Osteoblast (primary cell): ENCODE results near the gene RNU1-4. TPM values are rescaled to one million over a fixed set of nuclear protein-coding genes. Genes with fewer than 3 reads are reported as not detected.
A peak's percentile ranks its signal among the peaks of the same experiment; 100 is the strongest.
"Not testable (repeated sequence)": the region's sequence is repeated elsewhere in the genome, so short reads cannot be mapped to it uniquely, and the experiment has no call there.

Experiments used
- DNase-seq: peaks from one replicate; pipeline ENCODE4 v3.0.0; 2011; ENCODE audit warnings: low spot score, mixed read lengths; ENCODE audit not compliant: insufficient read length; ENCODE audit errors: missing footprints
- H2AFZ ChIP-seq: 2 replicates; pipeline ENCODE4 v1.6.0; 2011; ENCODE audit warnings: mild to moderate bottlenecking, low read length
- H3K27ac ChIP-seq: 2 replicates; pipeline ENCODE4 v1.5.1; 2011; ENCODE audit warnings: mild to moderate bottlenecking, low read depth, low read length, moderate library complexity
- H3K27me3 ChIP-seq: 2 replicates; pipeline ENCODE4 v1.6.0; 2012; ENCODE audit warnings: mild to moderate bottlenecking, control low read depth, inconsistent platforms, low read length, moderate library complexity; ENCODE audit not compliant: insufficient read depth
- H3K36me3 ChIP-seq: 2 replicates; pipeline ENCODE4 v1.5.1; 2011; ENCODE audit warnings: mild to moderate bottlenecking, low read length, control low read depth, moderate library complexity; ENCODE audit not compliant: insufficient read depth
- H3K4me1 ChIP-seq: 2 replicates; pipeline ENCODE4 v1.5.1; 2011; ENCODE audit warnings: mild to moderate bottlenecking, low read length, control low read depth, moderate library complexity; ENCODE audit not compliant: insufficient read depth
- H3K4me2 ChIP-seq: 2 replicates; pipeline ENCODE4 v1.6.0; 2011; ENCODE audit warnings: mild to moderate bottlenecking, low read length; ENCODE audit not compliant: insufficient read depth
- H3K4me3 ChIP-seq: fragments of 200-600 bp; sonication (generic); 3 replicates; pipeline ENCODE4 v1.5.1; 2012; ENCODE audit warnings: mild to moderate bottlenecking, low read length, inconsistent platforms; ENCODE audit not compliant: insufficient read depth
- H3K79me2 ChIP-seq: 2 replicates; pipeline ENCODE4 v1.6.0; 2012; ENCODE audit warnings: mild to moderate bottlenecking, low read length, control low read depth, inconsistent platforms; ENCODE audit not compliant: insufficient read depth
- H3K9me3 ChIP-seq: 2 replicates; pipeline ENCODE4 v1.5.1; 2011; ENCODE audit warnings: low read depth, low read length, control low read depth
- H4K20me1 ChIP-seq: 2 replicates; pipeline ENCODE4 v1.6.0; 2012; ENCODE audit warnings: mild to moderate bottlenecking, low read length, control low read depth; ENCODE audit not compliant: insufficient read depth
- total RNA-seq: library from RNA; depleted of rRNA; stranded (reverse); fragments of >200 nt; gene quantifications from 2 replicates; pipeline ENCODE4 v1.2.3, GENCODE V29; 2012

Gene RNU1-4
- total RNA-seq, 1 donor: not detected

DNA sequence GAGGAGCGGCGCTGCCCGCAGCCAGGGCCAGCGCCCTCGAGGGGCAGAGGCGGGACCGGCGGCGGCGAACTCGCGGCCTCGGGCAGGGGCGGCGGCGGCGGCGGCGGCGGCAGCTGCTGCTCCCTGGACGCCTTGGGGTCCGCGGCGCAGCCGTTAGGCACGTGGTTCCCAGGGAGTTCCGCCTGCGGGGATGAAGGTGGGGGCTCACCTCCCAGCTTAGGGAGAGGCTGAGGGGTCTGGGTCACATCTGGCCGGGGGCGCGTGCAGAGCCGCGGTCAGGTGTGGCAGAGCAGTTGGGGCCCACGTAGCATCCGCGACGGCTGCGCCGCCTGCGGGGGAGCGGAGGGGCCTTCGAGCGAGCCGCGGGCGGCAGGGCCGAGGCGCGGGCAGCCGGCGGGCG is 40.9 kb upstream of the RNU1-4 start:
- H3K4me3 ChIP-seq, H3K27ac ChIP-seq, H2AFZ ChIP-seq, H3K79me2 ChIP-seq, H3K9me3 ChIP-seq, H4K20me1 ChIP-seq, H3K36me3 ChIP-seq, H3K4me2 ChIP-seq, DNase-seq, H3K4me1 ChIP-seq, H3K27me3 ChIP-seq: not testable (repeated sequence)

DNA sequence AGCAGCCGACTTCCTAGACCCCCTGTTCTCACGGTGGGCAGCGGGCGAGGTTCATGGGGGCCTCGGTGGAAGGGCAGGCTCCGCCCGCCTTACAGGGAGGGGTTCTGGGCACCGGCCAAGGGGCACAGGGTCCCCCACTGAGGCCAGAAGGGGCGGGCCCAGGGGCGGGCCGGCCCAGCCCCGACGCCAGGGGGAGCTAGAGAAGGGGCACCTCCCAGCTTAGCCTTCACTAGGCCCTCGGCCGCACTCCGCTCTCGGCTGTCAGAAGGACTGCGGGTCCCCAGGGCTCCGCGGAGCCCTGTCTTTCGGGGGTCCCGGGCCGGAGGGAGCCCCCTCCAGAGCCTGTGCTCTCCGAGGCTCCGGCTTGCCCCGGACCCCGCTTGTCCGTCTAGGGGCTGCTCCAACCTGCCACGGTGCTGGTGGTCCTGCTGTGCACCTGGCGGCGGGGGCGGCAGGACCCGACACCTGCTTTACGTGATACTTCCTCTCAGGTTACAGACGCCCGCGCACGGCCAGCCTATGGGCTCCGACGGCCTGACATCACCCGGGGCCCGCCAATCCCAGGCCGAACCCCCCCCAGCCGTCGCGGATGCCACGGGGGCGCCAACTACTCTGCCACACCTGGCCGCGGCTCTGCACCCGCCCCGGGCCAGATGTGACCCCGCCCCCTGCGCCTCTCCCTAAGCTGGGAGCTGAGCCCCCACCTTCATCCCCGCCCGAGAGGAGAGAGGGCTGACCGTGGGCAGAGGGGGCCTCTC is 40.0 kb upstream of the RNU1-4 start:
- not testable (repeated sequence) for H3K4me1 ChIP-seq, H3K27me3 ChIP-seq, H3K9me3 ChIP-seq, H3K4me3 ChIP-seq, DNase-seq, H3K27ac ChIP-seq, H3K79me2 ChIP-seq, H3K36me3 ChIP-seq, H4K20me1 ChIP-seq, H3K4me2 ChIP-seq, H2AFZ ChIP-seq

- H3K4me3 ChIP-seq, H3K27me3 ChIP-seq, H3K9me3 ChIP-seq, H3K79me2 ChIP-seq, H3K4me2 ChIP-seq, H2AFZ ChIP-seq, H3K4me1 ChIP-seq, H3K36me3 ChIP-seq, H4K20me1 ChIP-seq, DNase-seq, H3K27ac ChIP-seq: not testable (repeated sequence)
These were observed 39.1 kb upstream of the RNU1-4 start for GRCh38 chr1:16701189-16701588.

DNA sequence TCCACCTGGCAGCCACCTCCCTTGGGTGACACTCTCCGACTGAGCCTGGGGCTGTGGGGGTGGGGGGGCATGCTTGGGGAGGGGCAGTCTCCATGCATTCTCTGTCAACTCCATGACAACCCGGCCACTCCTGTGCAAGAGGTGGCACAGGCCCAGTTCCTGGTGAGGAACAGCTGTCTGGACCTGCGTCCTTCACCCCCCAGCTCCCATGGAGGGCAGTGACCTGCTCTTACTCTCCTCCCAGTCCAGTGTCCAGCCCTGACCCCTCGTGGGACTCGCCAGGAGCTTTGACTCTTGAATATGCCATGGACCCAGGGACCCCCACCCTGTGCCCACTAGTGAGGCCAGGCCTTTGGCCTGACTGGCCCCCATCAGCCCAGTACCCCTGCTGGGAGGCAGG is 38.0 kb upstream of the RNU1-4 start:
- H4K20me1 ChIP-seq, H3K27me3 ChIP-seq, H3K27ac ChIP-seq, H3K4me3 ChIP-seq, H3K36me3 ChIP-seq, H3K79me2 ChIP-seq, DNase-seq, H3K4me1 ChIP-seq, H2AFZ ChIP-seq, H3K9me3 ChIP-seq, H3K4me2 ChIP-seq: not testable (repeated sequence)

DNA sequence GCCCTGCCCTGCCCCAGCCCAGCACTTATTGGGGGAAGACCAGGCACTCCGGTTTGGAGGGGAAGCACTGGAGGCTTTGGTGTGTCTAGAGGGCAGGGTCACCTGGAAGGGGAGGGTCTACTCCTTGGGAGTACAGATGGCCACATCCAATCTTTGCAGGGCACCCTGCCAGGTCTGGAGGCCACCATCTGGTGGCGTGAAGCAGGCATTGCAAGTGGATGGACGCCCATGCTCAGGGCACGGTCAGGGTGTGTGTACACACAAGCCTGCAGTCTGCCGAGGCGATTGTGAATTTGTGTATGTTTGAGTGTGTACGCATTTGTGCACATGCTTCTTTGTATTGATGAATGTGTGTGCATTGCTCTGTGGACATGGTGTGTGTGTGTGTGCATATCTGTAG is 37.2 kb upstream of the RNU1-4 start:
- H3K4me1 ChIP-seq, H3K36me3 ChIP-seq, H2AFZ ChIP-seq, DNase-seq, H4K20me1 ChIP-seq, H3K79me2 ChIP-seq, H3K9me3 ChIP-seq, H3K27ac ChIP-seq, H3K4me2 ChIP-seq, H3K4me3 ChIP-seq, H3K27me3 ChIP-seq: not testable (repeated sequence)

GRCh38 chr1:16703602-16704001 is 36.7 kb upstream of the RNU1-4 start:
- H3K79me2 ChIP-seq, H3K36me3 ChIP-seq, DNase-seq, H3K27me3 ChIP-seq, H3K4me1 ChIP-seq, H3K4me2 ChIP-seq, H4K20me1 ChIP-seq, H3K27ac ChIP-seq, H3K9me3 ChIP-seq, H3K4me3 ChIP-seq, H2AFZ ChIP-seq: not testable (repeated sequence)

DNA sequence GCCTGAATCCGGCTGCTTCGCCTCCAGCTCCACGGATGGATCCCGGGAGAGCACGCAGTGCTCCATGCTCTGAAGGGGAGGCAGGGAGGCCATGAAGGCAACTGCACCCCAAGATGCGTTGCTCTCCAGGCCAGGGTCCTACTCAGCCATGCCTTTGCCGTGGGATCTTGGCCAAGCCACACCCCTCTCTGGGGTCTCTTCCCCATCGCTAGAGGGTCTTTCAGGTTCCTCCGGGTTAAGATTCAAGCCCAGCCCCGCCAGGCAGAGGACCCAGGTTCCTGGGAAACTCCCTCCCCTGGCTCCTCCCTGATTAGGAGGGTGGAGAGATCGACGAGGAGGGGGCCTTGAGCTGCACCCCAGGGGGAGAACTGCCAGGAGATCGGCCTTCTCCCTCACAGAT is 36.2 kb upstream of the RNU1-4 start:
- H3K4me1 ChIP-seq, H3K4me2 ChIP-seq, H3K4me3 ChIP-seq, H4K20me1 ChIP-seq, H3K79me2 ChIP-seq, H2AFZ ChIP-seq, H3K27ac ChIP-seq, DNase-seq, H3K27me3 ChIP-seq, H3K9me3 ChIP-seq, H3K36me3 ChIP-seq: not testable (repeated sequence)

- not testable (repeated sequence) for H3K79me2 ChIP-seq, H2AFZ ChIP-seq, H3K4me1 ChIP-seq, H3K27me3 ChIP-seq, H3K27ac ChIP-seq, H3K4me2 ChIP-seq, H3K9me3 ChIP-seq, H3K36me3 ChIP-seq, H4K20me1 ChIP-seq, H3K4me3 ChIP-seq, DNase-seq
These were observed 35.7 kb upstream of the RNU1-4 start for GRCh38 chr1:16704502-16705100.

- peak; percentile 54 for DNase-seq
- not testable (repeated sequence) for H3K79me2 ChIP-seq, H3K27ac ChIP-seq, H3K4me2 ChIP-seq, H3K4me3 ChIP-seq, H4K20me1 ChIP-seq, H2AFZ ChIP-seq, H3K27me3 ChIP-seq, H3K9me3 ChIP-seq, H3K36me3 ChIP-seq, H3K4me1 ChIP-seq
These were observed 34.0 kb upstream of the RNU1-4 start for GRCh38 chr1:16706302-16706701.
